Inferior parietal cortex (tissue), 1 donor: ENCODE measurements around the gene PCDHGA9.
"Not testable (repeated sequence)": the region's sequence is repeated elsewhere in the genome, so short reads cannot be mapped to it uniquely, and the experiment has no call there.

Experiments used
- DNase-seq: peaks from one replicate; pipeline ENCODE4 v3.0.0-alpha.2; 2016; ENCODE audit errors: extremely low spot score

PCDHGA9 gene

GRCh38 chr5:141413540-141414069 is 11.0 kb downstream of the PCDHGA9 start:
- DNase-seq = no peak

- not testable (repeated sequence) for DNase-seq
These were observed 12.1 kb downstream of the PCDHGA9 start for GRCh38 chr5:141414548-141415274.

DNA sequence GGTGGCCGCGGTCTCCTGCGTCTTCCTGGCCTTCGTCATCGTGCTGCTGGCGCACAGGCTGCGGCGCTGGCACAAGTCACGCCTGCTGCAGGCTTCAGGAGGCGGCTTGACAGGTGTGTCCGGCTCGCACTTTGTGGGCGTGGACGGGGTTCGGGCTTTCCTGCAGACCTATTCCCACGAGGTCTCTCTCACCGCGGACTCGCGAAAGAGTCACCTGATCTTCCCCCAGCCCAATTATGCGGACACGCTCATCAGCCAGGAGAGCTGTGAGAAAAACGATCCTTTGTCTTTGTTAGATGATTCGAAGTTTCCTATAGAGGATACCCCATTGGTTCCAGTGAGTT is 12.7 kb downstream of the PCDHGA9 start:
- DNase-seq = not testable (repeated sequence)

DNA sequence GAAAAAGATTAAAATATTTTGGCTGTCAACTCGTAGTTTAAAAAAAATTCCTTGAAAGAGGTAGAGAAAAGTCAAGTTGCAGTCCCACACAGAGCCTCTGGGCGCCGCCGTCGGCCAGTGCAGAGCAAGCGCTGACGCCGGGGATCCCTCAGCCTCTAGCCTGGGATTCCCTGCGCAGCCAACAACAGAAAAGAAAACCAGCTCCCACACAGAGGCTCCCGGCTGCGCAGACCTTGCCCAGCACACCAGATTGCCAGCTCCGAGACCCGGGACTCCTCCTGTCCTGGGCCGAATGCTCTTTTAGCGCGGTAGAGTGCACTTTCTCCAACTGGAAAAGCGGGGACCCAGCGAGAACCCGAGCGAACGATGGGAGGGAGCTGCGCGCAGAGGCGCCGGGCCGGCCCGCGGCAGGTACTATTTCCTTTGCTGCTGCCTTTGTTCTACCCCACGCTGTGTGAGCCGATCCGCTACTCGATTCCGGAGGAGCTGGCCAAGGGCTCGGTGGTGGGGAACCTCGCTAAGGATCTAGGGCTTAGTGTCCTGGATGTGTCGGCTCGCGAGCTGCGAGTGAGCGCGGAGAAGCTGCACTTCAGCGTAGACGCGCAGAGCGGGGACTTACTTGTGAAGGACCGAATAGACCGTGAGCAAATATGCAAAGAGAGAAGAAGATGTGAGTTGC is 15.1 kb downstream of the PCDHGA9 start, which contains the start of gene PCDHGB7:
TSS of gene PCDHGB7 (plus strand) at position 184 of the 679 bp plus-strand sequence. CDS start at position 367, 183 bp downstream.
- peak; percentile 15 for DNase-seq

GRCh38 chr5:141419074-141419880 is 16.7 kb downstream of the PCDHGA9 start:
- DNase-seq = no peak

DNA sequence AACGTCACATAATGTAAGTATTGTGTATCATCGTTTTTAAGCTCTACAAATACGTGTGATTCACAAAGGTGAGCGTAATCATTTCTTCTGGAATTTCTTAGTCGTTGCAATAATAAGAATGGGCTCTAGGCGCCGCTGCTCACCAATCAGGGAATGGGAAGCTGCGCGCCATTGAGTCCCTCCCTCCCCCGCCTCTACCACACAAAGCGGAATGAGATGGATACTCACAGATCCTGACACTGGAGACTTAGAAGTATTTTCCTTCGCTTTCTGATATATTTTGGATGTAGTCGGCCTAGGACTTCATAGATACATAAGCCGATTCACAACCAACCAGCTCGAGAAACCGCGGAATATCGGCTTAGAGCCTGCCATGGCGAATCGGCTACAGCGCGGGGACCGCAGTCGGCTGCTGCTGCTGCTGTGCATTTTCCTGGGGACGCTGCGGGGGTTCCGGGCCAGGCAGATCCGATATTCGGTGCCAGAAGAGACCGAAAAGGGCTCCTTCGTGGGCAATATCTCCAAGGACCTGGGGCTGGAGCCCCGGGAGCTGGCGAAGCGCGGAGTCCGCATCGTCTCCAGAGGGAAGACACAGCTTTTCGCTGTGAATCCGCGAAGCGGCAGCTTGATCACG is 18.4 kb downstream of the PCDHGA9 start, which contains the start of gene PCDHGA11:
TSS of gene PCDHGA11 (plus strand) at position 197 of the 634 bp plus-strand sequence. CDS start at position 374, 177 bp downstream.
- DNase-seq = peak; percentile 5

GRCh38 chr5:141421489-141421855 is 18.9 kb downstream of the PCDHGA9 start:
- DNase-seq = no peak

DNA sequence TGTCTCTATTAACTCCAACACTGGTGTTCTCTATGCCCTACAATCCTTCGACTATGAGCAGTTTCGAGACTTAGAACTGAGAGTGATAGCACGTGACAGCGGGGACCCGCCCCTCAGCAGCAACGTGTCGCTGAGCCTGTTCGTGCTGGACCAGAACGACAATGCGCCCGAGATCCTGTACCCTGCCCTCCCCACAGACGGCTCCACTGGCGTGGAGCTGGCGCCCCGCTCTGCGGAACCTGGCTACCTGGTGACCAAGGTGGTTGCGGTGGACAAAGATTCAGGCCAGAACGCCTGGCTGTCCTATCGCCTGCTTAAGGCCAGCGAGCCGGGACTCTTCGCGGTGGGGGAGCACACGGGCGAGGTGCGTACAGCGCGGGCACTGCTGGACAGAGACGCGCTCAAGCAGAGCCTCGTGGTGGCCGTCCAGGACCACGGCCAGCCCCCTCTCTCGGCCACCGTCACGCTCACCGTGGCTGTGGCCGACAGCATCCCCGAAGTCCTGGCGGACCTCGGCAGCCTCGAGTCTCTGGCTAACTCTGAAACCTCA is 20.2 kb downstream of the PCDHGA9 start:
- no peak for DNase-seq

GRCh38 chr5:141427783-141428426 is 25.3 kb downstream of the PCDHGA9 start:
- DNase-seq = no peak

- DNase-seq = no peak
These were observed 27.9 kb downstream of the PCDHGA9 start, which contains the start of gene PCDHGA12 for GRCh38 chr5:141430332-141431113. PCDHGA12 (plus strand) TSS chr5:141430507; CDS start chr5:141430760, 253 bp downstream.

DNA sequence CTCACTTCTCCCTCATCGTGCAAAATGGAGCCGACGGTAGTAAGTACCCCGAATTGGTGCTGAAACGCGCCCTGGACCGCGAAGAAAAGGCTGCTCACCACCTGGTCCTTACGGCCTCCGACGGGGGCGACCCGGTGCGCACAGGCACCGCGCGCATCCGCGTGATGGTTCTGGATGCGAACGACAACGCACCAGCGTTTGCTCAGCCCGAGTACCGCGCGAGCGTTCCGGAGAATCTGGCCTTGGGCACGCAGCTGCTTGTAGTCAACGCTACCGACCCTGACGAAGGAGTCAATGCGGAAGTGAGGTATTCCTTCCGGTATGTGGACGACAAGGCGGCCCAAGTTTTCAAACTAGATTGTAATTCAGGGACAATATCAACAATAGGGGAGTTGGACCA is 28.7 kb downstream of the PCDHGA9 start:
- no peak for DNase-seq

- DNase-seq = not testable (repeated sequence)
These were observed 29.7 kb downstream of the PCDHGA9 start for GRCh38 chr5:141432308-141432707.

DNA sequence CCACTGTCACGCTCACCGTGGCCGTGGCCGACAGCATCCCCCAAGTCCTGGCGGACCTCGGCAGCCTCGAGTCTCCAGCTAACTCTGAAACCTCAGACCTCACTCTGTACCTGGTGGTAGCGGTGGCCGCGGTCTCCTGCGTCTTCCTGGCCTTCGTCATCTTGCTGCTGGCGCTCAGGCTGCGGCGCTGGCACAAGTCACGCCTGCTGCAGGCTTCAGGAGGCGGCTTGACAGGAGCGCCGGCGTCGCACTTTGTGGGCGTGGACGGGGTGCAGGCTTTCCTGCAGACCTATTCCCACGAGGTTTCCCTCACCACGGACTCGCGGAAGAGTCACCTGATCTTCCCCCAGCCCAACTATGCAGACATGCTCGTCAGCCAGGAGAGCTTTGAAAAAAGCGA is 30.1 kb downstream of the PCDHGA9 start:
- not testable (repeated sequence) for DNase-seq

DNA sequence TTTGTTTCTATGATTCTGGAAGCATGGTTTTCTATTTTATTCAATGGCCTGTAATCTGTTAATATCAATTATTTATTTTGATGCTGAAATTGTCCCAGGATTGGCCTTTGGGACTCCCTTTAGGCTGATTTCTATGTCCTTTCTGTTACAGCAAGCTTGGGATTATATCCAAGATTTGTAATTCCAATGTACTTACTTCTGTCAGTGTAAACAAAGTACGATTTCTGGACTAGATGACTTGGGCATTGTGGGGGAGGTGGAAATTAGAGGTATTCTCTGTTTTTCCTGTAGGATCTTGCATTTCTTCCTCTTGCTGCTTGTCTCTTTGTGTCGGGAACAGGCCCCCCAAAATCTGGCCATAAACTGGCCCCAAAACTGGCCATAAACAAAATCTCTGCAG is 31.4 kb downstream of the PCDHGA9 start:
- DNase-seq = no peak

- no peak for DNase-seq
These were observed 34.6 kb downstream of the PCDHGA9 start for GRCh38 chr5:141437221-141437620.

- DNase-seq = no peak
These were observed 37.0 kb downstream of the PCDHGA9 start for GRCh38 chr5:141439411-141440141.

GRCh38 chr5:141440341-141440740 is 37.8 kb downstream of the PCDHGA9 start:
- DNase-seq = no peak

DNA sequence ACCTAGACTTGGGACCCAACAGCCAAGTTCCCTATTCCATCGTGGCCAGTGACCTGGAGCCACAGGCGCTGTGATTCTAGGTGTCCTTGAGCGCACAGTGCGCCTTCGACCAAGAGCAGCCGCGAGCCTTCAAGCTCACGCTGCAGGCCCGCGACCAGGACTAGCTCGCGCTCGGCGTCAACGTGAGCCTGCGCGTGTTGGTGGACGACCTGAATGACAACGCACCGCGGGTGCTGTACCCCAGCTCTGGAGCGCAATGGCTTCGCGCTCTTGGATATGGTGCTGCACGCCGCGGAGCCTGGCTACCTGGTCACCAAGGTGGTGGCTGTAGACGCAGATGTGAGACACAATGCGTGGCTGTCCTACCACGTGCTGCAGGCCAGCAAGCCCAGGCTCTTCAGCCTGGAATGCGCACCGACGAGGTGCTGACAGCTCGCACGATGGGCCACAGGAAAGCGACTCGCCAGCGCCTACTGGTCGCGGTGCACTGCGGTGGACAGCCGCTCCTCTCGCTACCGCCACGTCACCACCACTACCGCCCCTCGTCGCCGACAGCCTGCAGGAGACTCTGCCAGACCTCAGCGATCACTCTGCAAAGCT is 39.1 kb downstream of the PCDHGA9 start:
- no peak for DNase-seq
